ENCODE results near the gene BMPR1A. TPM values are rescaled to one million over a fixed set of nuclear protein-coding genes. Genes with fewer than 3 reads are reported as not detected.
A peak's percentile ranks its signal among the peaks of the same experiment; 100 is the strongest.

Gene BMPR1A
- total and polyA plus RNA-seq, 2 of the 13 experiments (the other 11 are each of a cell fraction or from before 2014, with no cell fraction given), result 17.8 to 44.2 TPM

GRCh38 chr10:86759073-86759672 is 2.8 kb downstream of the BMPR1A start (continued):
- TF ChIP-seq, protein P1, sequence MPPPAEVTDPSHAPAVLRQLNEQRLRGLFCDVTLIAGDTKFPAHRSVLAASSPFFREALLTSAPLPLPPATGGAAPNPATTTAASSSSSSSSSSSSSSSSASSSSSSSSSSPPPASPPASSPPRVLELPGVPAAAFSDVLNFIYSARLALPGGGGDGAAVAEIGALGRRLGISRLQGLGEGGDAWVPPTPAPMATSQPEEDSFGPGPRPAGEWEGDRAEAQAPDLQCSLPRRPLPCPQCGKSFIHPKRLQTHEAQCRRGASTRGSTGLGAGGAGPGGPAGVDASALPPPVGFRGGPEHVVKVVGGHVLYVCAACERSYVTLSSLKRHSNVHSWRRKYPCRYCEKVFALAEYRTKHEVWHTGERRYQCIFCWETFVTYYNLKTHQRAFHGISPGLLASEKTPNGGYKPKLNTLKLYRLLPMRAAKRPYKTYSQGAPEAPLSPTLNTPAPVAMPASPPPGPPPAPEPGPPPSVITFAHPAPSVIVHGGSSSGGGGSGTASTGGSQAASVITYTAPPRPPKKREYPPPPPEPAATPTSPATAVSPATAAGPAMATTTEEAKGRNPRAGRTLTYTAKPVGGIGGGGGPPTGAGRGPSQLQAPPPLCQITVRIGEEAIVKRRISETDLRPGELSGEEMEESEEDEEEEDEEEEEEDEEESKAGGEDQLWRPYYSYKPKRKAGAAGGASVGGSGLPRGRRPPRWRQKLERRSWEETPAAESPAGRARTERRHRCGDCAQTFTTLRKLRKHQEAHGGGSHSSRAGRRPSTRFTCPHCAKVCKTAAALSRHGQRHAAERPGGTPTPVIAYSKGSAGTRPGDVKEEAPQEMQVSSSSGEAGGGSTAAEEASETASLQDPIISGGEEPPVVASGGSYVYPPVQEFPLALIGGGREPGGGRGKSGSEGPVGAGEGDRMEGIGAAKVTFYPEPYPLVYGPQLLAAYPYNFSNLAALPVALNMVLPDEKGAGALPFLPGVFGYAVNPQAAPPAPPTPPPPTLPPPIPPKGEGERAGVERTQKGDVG (CRISPR knock-in tag; IDR thresholded peaks at IDR 0.05; ENCODE audit: borderline replicate concordance), result no peak
- TF ChIP-seq, protein P2, sequence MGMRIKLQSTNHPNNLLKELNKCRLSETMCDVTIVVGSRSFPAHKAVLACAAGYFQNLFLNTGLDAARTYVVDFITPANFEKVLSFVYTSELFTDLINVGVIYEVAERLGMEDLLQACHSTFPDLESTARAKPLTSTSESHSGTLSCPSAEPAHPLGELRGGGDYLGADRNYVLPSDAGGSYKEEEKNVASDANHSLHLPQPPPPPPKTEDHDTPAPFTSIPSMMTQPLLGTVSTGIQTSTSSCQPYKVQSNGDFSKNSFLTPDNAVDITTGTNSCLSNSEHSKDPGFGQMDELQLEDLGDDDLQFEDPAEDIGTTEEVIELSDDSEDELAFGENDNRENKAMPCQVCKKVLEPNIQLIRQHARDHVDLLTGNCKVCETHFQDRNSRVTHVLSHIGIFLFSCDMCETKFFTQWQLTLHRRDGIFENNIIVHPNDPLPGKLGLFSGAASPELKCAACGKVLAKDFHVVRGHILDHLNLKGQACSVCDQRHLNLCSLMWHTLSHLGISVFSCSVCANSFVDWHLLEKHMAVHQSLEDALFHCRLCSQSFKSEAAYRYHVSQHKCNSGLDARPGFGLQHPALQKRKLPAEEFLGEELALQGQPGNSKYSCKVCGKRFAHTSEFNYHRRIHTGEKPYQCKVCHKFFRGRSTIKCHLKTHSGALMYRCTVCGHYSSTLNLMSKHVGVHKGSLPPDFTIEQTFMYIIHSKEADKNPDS (CRISPR knock-in tag; IDR thresholded peaks at IDR 0.05), result no peak
- no peak for TF ChIP-seq TBX3 (IDR thresholded peaks at IDR 0.05; ENCODE audit: borderline replicate concordance)
- no peak for TF ChIP-seq ZNF576 (CRISPR knock-in tag; IDR thresholded peaks at IDR 0.05)
- peak; percentile 84 for TF ChIP-seq HNRNPUL1 (IDR thresholded peaks at IDR 0.05; ENCODE audit: low read depth, low read length)
- TF ChIP-seq, protein P3, sequence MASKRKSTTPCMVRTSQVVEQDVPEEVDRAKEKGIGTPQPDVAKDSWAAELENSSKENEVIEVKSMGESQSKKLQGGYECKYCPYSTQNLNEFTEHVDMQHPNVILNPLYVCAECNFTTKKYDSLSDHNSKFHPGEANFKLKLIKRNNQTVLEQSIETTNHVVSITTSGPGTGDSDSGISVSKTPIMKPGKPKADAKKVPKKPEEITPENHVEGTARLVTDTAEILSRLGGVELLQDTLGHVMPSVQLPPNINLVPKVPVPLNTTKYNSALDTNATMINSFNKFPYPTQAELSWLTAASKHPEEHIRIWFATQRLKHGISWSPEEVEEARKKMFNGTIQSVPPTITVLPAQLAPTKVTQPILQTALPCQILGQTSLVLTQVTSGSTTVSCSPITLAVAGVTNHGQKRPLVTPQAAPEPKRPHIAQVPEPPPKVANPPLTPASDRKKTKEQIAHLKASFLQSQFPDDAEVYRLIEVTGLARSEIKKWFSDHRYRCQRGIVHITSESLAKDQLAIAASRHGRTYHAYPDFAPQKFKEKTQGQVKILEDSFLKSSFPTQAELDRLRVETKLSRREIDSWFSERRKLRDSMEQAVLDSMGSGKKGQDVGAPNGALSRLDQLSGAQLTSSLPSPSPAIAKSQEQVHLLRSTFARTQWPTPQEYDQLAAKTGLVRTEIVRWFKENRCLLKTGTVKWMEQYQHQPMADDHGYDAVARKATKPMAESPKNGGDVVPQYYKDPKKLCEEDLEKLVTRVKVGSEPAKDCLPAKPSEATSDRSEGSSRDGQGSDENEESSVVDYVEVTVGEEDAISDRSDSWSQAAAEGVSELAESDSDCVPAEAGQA (IDR thresholded peaks at IDR 0.05; ENCODE audit: low read depth), result no peak
- TF ChIP-seq, protein P3 (CRISPR knock-in tag; IDR thresholded peaks at IDR 0.05; ENCODE audit: borderline replicate concordance), result no peak
- TF ChIP-seq REL (CRISPR knock-in tag; conservative IDR thresholded peaks at IDR 0.05), result no peak
- TF ChIP-seq NFKBIZ (CRISPR knock-in tag; IDR thresholded peaks at IDR 0.05), result no peak
- no peak for TF ChIP-seq STAT6 (CRISPR knock-in tag; IDR thresholded peaks at IDR 0.05; ENCODE audit: borderline replicate concordance)
- TF ChIP-seq CEBPG (CRISPR knock-in tag; IDR thresholded peaks at IDR 0.05), result no peak
- TF ChIP-seq, protein P4, sequence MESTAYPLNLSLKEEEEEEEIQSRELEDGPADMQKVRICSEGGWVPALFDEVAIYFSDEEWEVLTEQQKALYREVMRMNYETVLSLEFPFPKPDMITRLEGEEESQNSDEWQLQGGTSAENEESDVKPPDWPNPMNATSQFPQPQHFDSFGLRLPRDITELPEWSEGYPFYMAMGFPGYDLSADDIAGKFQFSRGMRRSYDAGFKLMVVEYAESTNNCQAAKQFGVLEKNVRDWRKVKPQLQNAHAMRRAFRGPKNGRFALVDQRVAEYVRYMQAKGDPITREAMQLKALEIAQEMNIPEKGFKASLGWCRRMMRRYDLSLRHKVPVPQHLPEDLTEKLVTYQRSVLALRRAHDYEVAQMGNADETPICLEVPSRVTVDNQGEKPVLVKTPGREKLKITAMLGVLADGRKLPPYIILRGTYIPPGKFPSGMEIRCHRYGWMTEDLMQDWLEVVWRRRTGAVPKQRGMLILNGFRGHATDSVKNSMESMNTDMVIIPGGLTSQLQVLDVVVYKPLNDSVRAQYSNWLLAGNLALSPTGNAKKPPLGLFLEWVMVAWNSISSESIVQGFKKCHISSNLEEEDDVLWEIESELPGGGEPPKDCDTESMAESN (CRISPR knock-in tag; conservative IDR thresholded peaks at IDR 0.05), result no peak

Measured in HepG2 (cell line).